GM19239 (cell line): ENCODE data around the gene NAP1L2.
"Not testable (repeated sequence)": the region's sequence is repeated elsewhere in the genome, so short reads cannot be mapped to it uniquely, and the experiment has no call there.

Experiments
- DNase-seq: peaks from one replicate; pipeline ENCODE4 v3.0.0; 2011; ENCODE audit warnings: low spot score; ENCODE audit not compliant: insufficient read length
- FAIRE-seq: peaks from 2 replicates; lab custom pipeline; 2011; peaks lifted over from hg19 to GRCh38; lab: Jason Lieb, UNC

NAP1L2 gene

GRCh38 chrX:73214426-73215094 lies at the start of gene NAP1L2:
Gene NAP1L2, minus strand, starts transcription at chrX:73214851. Its CDS starts 359 bp downstream, at chrX:73214492.
- no peak for DNase-seq
- no peak for FAIRE-seq

- no peak for FAIRE-seq
- DNase-seq, result no peak
These were observed 48.3 kb upstream of the NAP1L2 start for GRCh38 chrX:73262991-73263390.

GRCh38 chrX:73239242-73239641 lies 24.6 kb upstream of the NAP1L2 start:
- DNase-seq (no peak), FAIRE-seq (no peak)

- FAIRE-seq (no peak), DNase-seq (no peak)
These were observed 3.0 kb upstream of the NAP1L2 start for GRCh38 chrX:73217621-73218020.

GRCh38 chrX:73215246-73215645 lies 595 bp upstream of the NAP1L2 start:
- FAIRE-seq (no peak), DNase-seq (no peak)

- FAIRE-seq (no peak), DNase-seq (no peak)
These were observed 771 bp downstream of the NAP1L2 start for GRCh38 chrX:73213734-73214425.

GRCh38 chrX:73206366-73206765 lies 8.3 kb downstream of the NAP1L2 start:
- no peak for DNase-seq
- no peak for FAIRE-seq

GRCh38 chrX:73182502-73183114 lies 32.0 kb downstream of the NAP1L2 start:
- no peak for FAIRE-seq
- no peak for DNase-seq

- FAIRE-seq, result not testable (repeated sequence)
These were observed 45.7 kb downstream of the NAP1L2 start for GRCh38 chrX:73168945-73169344.

More at GRCh38 chrX:73168945-73169344, 45.7 kb downstream of the NAP1L2 start:
- not testable (repeated sequence) for DNase-seq
